ENCODE results near the gene ANGPTL2.

- TF ChIP-seq, protein P1, sequence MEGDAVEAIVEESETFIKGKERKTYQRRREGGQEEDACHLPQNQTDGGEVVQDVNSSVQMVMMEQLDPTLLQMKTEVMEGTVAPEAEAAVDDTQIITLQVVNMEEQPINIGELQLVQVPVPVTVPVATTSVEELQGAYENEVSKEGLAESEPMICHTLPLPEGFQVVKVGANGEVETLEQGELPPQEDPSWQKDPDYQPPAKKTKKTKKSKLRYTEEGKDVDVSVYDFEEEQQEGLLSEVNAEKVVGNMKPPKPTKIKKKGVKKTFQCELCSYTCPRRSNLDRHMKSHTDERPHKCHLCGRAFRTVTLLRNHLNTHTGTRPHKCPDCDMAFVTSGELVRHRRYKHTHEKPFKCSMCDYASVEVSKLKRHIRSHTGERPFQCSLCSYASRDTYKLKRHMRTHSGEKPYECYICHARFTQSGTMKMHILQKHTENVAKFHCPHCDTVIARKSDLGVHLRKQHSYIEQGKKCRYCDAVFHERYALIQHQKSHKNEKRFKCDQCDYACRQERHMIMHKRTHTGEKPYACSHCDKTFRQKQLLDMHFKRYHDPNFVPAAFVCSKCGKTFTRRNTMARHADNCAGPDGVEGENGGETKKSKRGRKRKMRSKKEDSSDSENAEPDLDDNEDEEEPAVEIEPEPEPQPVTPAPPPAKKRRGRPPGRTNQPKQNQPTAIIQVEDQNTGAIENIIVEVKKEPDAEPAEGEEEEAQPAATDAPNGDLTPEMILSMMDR (conservative IDR thresholded peaks at IDR 0.05 in 1 of 2, IDR thresholded peaks at IDR 0.05 in 1 of 2; ENCODE audit: extremely low read depth in 1 of 2, insufficient read depth in 1 of 2, low read depth in 1 of 2, low read length in 2 of 2): no peak
- no peak for TF ChIP-seq EZH2 (IDR thresholded peaks at IDR 0.05; ENCODE audit: borderline replicate concordance, low read length)
Observed at GRCh38 chr9:127119320-127119709, 3.1 kb downstream of the ANGPTL2 start.
